ENCODE data around the gene H2BK1. TPM values are rescaled to one million over a fixed set of nuclear protein-coding genes. Genes with fewer than 3 reads are reported as not detected.
A peak's percentile ranks its signal among the peaks of the same experiment; 100 is the strongest.

H2BK1 gene
- polyA plus RNA-seq (ENCODE audit: low read depth in 6 of 6), result not detected

DNA sequence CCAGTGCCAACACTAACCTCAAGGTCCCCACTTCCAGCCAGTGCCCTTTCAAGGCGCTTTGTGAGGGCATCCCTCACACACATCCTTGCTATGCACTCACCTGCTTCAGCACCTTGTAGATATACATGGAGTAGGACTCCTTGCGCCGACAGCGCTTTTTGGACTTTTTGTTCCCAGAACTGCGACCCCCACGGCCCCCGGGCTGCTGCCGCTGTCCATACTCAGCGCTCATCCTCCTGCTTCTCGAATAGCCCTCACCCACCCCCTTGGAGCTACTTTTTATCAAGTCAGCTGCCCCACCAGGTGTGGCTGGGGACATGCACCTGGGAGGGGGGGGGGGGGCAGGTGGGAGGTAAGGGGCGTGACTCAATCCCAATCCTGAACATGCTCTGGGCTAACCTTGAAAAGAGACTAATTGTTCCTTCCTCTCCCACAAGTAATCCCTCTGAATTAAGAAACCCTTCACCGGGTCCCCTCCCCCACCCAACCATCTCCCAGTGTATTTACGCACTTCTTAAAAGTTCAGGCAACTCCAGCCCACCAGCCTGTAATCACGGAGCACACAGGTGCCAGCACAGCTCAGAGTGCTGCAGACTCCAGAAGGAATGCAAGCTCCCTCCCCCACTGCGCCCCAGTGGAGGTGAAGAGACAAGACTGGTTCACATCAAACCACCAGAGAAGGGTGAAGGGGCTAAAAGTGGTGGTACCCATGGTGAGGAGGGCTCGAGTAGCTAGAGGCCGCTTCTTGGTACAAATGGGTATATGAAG lies at the start of gene H2BK1:
Gene H2BK1, minus strand, starts transcription at position 402 of the 768 bp plus-strand sequence. Its CDS starts 170 bp downstream, at position 232.
- Mint-ChIP-seq H3K36me3 (peaks cover 12 to 14% of the 10 kb centered on the region in 2 donors), H3K4me3 (no peak within 1 kb of the TSS), H3K27me3 (peaks cover 0 to 21% (median 8%) of the 10 kb centered on the region in 3 donors), H3K27ac (peak within 1 kb of the TSS in 2 of 6 donors; percentile 19 to 60), H3K9me3 (no peaks in the 10 kb centered on the region), H3K4me1 (peaks cover 1 to 7% (median 4%) of the 10 kb centered on the region in 3 donors)
- DNase-seq, result no peak
- no peak for ATAC-seq (ENCODE audit: low read depth in 2 of 2)

DNA sequence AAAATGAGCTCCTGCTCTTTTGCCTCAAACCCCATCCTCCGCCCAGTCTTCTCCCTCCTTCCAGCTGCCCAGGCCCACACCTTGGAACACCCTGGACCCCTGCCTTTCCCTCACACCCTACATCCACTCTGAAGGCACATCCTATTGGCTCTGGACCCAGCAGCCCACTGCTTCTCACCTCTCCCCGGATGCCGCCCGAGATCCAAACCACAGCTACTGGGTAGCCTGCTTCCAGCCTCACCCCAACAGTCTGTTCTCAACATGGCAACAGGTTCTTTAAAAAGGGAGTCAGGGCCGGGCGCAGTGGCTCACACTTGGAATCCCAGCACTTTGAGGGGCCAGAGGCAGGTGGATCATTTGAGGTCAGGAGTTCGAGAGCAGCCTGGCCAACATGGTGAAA lies 47.7 kb upstream of the H2BK1 start:
- no peaks in the 10 kb centered on the region for H3K9me3 Mint-ChIP-seq
- peaks cover 0 to 7% of the 10 kb centered on the region in 2 donors for H3K36me3 Mint-ChIP-seq
- H3K4me3 Mint-ChIP-seq, result no peak overlapping the region

GRCh38 chr7:151256410-151257045 lies 46.2 kb upstream of the H2BK1 start:
- DNase-seq, result no peak
- H3K27ac Mint-ChIP-seq, result peak overlapping the region in 1 of 6 donors; percentile 44
- no peaks in the 10 kb centered on the region for H3K9me3 Mint-ChIP-seq
- H3K4me1 Mint-ChIP-seq, result peaks cover 4 to 8% (median 8%) of the 10 kb centered on the region in 3 donors
- no peak for ATAC-seq (ENCODE audit: low read depth in 2 of 2)
- H3K4me3 Mint-ChIP-seq, result no peak overlapping the region
- peaks cover 48 to 87% (median 86%) of the 10 kb centered on the region in 3 donors for H3K27me3 Mint-ChIP-seq
- H3K36me3 Mint-ChIP-seq, result peaks cover 0 to 7% of the 10 kb centered on the region in 2 donors

More for the DNA sequence above, 47.7 kb upstream of the H2BK1 start:
- Mint-ChIP-seq H3K27ac (no peak overlapping the region), H3K27me3 (peaks cover 46 to 86% (median 84%) of the 10 kb centered on the region in 3 donors), H3K4me1 (no peaks in the 10 kb centered on the region)
- DNase-seq, result no peak
- ATAC-seq (ENCODE audit: low read depth in 2 of 2), result no peak

DNA sequence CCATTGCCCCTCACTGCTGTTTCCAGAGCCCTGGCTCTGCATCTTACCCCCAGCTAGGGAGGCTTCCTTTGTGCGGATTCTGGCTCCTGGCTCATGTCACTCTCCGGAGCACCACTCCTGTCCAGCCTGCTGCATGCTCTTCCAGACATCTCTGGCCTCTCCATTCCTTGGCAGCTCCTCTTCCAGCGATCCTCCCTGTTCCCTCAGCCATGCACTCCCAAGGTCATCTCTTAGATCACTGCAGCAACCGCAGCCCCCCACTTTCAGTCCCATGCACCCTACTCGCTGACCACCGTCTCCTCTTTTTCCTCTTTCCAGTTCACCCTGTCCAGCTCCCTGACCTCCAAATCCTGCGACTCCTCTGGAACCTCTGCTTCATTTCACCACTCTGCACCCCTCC lies 45.1 kb upstream of the H2BK1 start:
- DNase-seq, result no peak
- ATAC-seq (ENCODE audit: low read depth in 2 of 2), result no peak
- H3K27me3 Mint-ChIP-seq, result peaks cover 49 to 88% (median 85%) of the 10 kb centered on the region in 3 donors
- peak overlapping the region in 3 of 8 donors; percentile 35 to 68 (median 60) for H3K4me3 Mint-ChIP-seq
- H3K9me3 Mint-ChIP-seq, result no peaks in the 10 kb centered on the region
- H3K36me3 Mint-ChIP-seq, result peaks cover 0 to 7% of the 10 kb centered on the region in 2 donors
- H3K27ac Mint-ChIP-seq, result peak overlapping the region in 2 of 6 donors; percentile 84 to 85
- H3K4me1 Mint-ChIP-seq, result peaks cover 12 to 18% (median 17%) of the 10 kb centered on the region in 3 donors

- no peak for DNase-seq
- no peaks in the 10 kb centered on the region for H3K9me3 Mint-ChIP-seq
- H3K27ac Mint-ChIP-seq, result peak overlapping the region in 1 of 6 donors; percentile 84
- H3K27me3 Mint-ChIP-seq, result peaks cover 46 to 87% (median 86%) of the 10 kb centered on the region in 3 donors
- no peak for ATAC-seq (ENCODE audit: low read depth in 2 of 2)
- peaks cover 14 to 22% (median 21%) of the 10 kb centered on the region in 3 donors for H3K4me1 Mint-ChIP-seq
- peak overlapping the region in 1 of 8 donors; percentile 44 for H3K4me3 Mint-ChIP-seq
- H3K36me3 Mint-ChIP-seq, result peaks cover 0 to 7% of the 10 kb centered on the region in 2 donors
Measured at GRCh38 chr7:151254851-151255250, 44.6 kb upstream of the H2BK1 start.

DNA sequence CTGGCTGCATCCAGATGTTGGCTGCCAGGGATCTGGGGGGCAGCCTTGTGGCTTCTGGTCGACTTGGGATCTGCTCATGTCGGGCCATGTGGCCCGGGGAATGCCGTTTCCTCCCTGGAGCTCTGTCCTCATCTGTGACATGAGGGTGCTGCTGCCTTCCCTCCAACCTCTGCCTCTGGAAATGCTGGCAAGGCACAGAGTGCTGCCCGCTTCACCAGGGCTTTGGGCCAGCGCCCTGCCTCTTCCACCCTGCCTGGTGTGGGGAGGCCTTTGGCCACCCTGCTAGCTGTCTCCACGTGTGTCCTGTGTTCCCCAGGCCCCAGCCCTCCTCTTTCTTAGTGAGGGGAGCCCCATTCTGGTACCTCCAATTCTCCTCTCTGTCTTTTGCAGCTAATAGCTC lies 44.0 kb upstream of the H2BK1 start:
- H3K36me3 Mint-ChIP-seq, result peaks cover 0 to 7% of the 10 kb centered on the region in 2 donors
- no peak overlapping the region for H3K27ac Mint-ChIP-seq
- ATAC-seq (ENCODE audit: low read depth in 2 of 2), result no peak
- peaks cover 17 to 27% (median 25%) of the 10 kb centered on the region in 3 donors for H3K4me1 Mint-ChIP-seq
- H3K27me3 Mint-ChIP-seq, result peaks cover 46 to 90% (median 90%) of the 10 kb centered on the region in 3 donors
- no peak for DNase-seq
- H3K4me3 Mint-ChIP-seq, result peak overlapping the region in 1 of 8 donors; percentile 75
- H3K9me3 Mint-ChIP-seq, result no peaks in the 10 kb centered on the region

GRCh38 chr7:151252961-151253711 lies 42.8 kb upstream of the H2BK1 start:
- no peak overlapping the region for H3K27ac Mint-ChIP-seq
- peaks cover 24 to 34% (median 32%) of the 10 kb centered on the region in 3 donors for H3K4me1 Mint-ChIP-seq
- H3K36me3 Mint-ChIP-seq, result peaks cover 0 to 7% of the 10 kb centered on the region in 2 donors
- DNase-seq (no peak), ATAC-seq (ENCODE audit: low read depth in 2 of 2) (no peak)
- H3K9me3 Mint-ChIP-seq, result no peaks in the 10 kb centered on the region
- peak overlapping the region; percentile 68 to 89 (median 80) for H3K4me3 Mint-ChIP-seq
- H3K27me3 Mint-ChIP-seq, result peaks cover 40 to 90% (median 87%) of the 10 kb centered on the region in 3 donors

- no peak overlapping the region for H3K27ac Mint-ChIP-seq
- peaks cover 28 to 40% (median 36%) of the 10 kb centered on the region in 3 donors for H3K4me1 Mint-ChIP-seq
Measured at GRCh38 chr7:151252561-151252835, 42.2 kb upstream of the H2BK1 start.

DNA sequence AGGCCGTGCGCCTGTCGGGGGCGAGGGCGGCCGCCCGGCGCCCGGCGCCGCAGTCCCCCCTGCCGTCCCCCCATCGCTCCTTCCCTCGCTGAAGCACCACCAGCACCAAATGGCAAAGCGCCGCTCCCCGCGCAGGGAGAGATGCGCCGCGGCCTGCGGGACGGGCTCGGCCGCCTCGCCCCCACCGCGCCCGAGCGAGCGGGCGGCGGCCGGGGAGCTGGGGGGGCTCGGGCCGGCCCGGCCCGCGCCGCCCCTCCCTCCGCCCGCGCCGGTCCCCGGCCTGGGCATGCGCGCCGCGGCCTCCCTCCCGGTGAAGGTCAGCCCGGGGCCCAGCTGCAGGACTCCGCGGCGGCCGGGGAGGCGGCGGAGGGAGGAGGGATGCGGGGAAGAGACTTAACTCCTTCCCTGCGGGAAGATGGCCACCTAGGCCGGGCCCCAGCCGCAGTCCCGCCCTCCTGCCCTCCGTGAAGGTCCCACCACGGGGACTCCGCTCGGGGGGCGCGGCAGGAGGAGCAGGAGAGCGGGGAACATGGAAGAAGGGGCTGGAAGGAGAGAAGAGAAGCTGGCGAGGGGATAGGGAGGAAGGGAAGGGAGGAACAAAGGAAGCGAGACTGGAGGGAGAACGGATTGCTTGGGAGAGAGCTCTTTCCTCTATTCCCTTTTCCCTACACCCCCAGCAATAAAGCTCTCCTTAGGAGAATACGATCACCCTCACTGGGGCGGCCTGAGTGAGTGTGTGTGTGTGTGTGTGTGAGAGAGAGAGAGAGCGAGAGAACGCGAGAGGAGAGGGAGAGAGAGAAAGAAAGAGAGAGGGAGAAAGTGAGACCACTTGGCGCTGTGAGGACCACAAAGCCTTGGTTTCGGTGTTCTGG lies 41.6 kb upstream of the H2BK1 start:
- Mint-ChIP-seq H3K4me3 (peak overlapping the region; percentile 68 to 89 (median 82)), H3K4me1 (peaks cover 30 to 44% (median 42%) of the 10 kb centered on the region in 3 donors), H3K36me3 (no peaks in the 10 kb centered on the region), H3K27me3 (peaks cover 30 to 81% (median 79%) of the 10 kb centered on the region in 3 donors), H3K27ac (no peak overlapping the region), H3K9me3 (no peaks in the 10 kb centered on the region)
- DNase-seq (no peak), ATAC-seq (ENCODE audit: low read depth in 2 of 2) (peak; percentile 20 to 22)

More at GRCh38 chr7:151252561-151252835, 42.2 kb upstream of the H2BK1 start:
- H3K36me3 Mint-ChIP-seq, result peaks cover 0 to 2% of the 10 kb centered on the region in 2 donors
- no peak for DNase-seq
- H3K9me3 Mint-ChIP-seq, result no peaks in the 10 kb centered on the region
- H3K27me3 Mint-ChIP-seq, result peaks cover 36 to 86% (median 85%) of the 10 kb centered on the region in 3 donors
- H3K4me3 Mint-ChIP-seq, result peak overlapping the region; percentile 68 to 89 (median 80)
- ATAC-seq (ENCODE audit: low read depth in 2 of 2), result no peak

DNA sequence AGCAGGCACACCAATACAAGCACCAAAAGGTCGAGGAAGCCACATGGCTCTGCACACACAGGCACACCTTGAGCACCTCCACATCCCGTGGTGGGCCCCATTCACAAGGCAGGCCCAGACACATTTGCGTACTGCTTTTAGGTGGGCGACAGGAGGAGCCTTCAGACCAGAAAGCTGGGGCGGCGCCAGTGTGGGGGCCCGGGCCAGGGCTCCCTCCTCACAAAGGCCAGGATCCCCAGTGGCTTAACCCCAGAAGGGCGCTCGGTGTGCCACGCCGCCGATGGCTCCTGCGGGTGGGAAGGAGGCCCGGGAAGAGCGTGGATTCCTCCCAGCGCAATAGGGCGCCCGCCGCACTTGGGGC lies 41.0 kb upstream of the H2BK1 start:
- peaks cover 33 to 49% (median 45%) of the 10 kb centered on the region in 3 donors for H3K4me1 Mint-ChIP-seq
- peaks cover 26 to 81% (median 76%) of the 10 kb centered on the region in 3 donors for H3K27me3 Mint-ChIP-seq
- peak overlapping the region; percentile 69 to 88 (median 82) for H3K4me3 Mint-ChIP-seq
- H3K9me3 Mint-ChIP-seq, result no peaks in the 10 kb centered on the region
- peak overlapping the region in 1 of 6 donors; percentile 16 for H3K27ac Mint-ChIP-seq
- DNase-seq, result no peak
- no peak for ATAC-seq (ENCODE audit: low read depth in 2 of 2)
- H3K36me3 Mint-ChIP-seq, result no peaks in the 10 kb centered on the region

DNA sequence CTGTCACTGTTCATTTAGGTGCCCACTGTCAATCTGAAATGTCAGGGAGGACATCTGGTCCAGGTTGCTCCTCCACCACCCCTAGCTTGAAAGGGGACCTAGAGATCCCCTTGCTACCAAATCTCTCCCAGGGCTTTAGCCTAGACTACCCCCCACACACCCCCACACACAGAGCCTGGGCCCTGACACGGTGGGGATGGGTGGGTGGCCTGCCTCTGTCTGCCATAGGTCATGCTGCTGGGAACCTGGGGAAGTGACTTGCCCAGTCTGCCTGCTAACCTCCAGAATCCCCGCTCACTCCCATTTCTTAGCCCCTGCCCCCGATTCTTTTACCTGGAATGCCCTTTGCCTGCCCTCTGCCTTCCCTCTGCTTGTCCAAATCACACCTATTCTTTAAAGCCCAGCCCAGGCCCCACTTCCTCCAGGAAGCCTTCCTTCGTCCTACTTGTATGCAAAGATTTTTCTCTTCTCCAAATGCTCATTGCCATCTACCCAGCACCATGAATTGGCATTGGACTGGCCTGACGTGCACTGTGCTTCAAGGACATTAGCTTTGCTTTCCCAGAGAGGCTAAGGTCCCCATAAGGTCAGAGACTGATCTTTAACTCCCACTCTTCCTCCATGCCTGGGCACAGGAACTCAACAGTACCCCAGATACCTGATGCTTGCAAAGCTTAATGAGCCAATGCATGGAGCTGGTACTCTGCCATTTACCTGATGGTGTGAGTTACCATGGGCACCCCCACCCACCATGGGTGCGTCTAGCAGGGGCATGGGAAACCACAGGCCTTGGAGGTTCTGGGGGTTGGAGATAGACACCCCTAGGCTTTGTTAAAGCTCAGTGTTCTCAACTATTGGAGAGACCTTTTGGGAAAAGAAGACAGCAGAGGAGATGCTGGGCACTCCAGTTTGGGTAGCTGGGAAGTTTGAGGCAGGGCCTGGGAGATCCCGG lies 40.2 kb upstream of the H2BK1 start:
- H3K4me3 Mint-ChIP-seq, result peak overlapping the region; percentile 69 to 88 (median 82)
- ATAC-seq (ENCODE audit: low read depth in 2 of 2) (no peak), DNase-seq (no peak)
- H3K36me3 Mint-ChIP-seq, result no peaks in the 10 kb centered on the region
- peaks cover 23 to 78% (median 70%) of the 10 kb centered on the region in 3 donors for H3K27me3 Mint-ChIP-seq
- peak overlapping the region in 3 of 6 donors; percentile 43 to 83 (median 60) for H3K27ac Mint-ChIP-seq
- H3K9me3 Mint-ChIP-seq, result no peaks in the 10 kb centered on the region
- peaks cover 34 to 55% (median 50%) of the 10 kb centered on the region in 3 donors for H3K4me1 Mint-ChIP-seq
